Progenitor cell of endocrine pancreas (in vitro differentiated cells): ENCODE data around the gene SH3PXD2A. TPM values are rescaled to one million over a fixed set of nuclear protein-coding genes. Genes with fewer than 3 reads are reported as not detected.

Source experiments
- DNase-seq: peaks from one replicate; pipeline ENCODE4 v3.0.0; 2021; ENCODE audit warnings: low spot score; ENCODE audit not compliant: unreplicated experiment
- H3K27ac Mint-ChIP-seq: 2 replicates; pipeline ENCODE4 v1.8.0; 2021; ENCODE audit warnings: mild to moderate bottlenecking, moderate library complexity, mixed read lengths
- H3K27me3 Mint-ChIP-seq: 2 replicates; pipeline ENCODE4 v1.8.0; 2021; ENCODE audit warnings: mixed read lengths
- H3K36me3 Mint-ChIP-seq: 2 replicates; pipeline ENCODE4 v1.8.0; 2022; ENCODE audit warnings: mixed read lengths; ENCODE audit not compliant: insufficient read depth
- H3K4me1 Mint-ChIP-seq: 2 replicates; pipeline ENCODE4 v1.8.0; 2021; ENCODE audit warnings: low read depth, mixed read lengths
- H3K4me3 Mint-ChIP-seq: 2 replicates; pipeline ENCODE4 v1.8.0; 2021; ENCODE audit warnings: low read depth, mild to moderate bottlenecking, moderate library complexity, mixed read lengths
- H3K9me3 Mint-ChIP-seq: 2 replicates; pipeline ENCODE4 v1.8.0; 2021; ENCODE audit warnings: low read depth, mixed read lengths
- total RNA-seq: library from RNA; stranded (reverse); gene quantifications from 2 replicates; pipeline ENCODE4 v1.2.1, GENCODE V29; 2021
- TF ChIP-seq, protein P1 (sequence below): fragments of 200-600 bp; sonication (generic); IDR thresholded peaks from one replicate; pipeline ENCODE4 v1.5.0; 2021; ENCODE audit warnings: antibody characterized with exemption, mild to moderate bottlenecking; ENCODE audit not compliant: unreplicated experiment

SH3PXD2A gene
- total RNA-seq, 1 donor from 2014 or later, result 28.0 TPM

DNA sequence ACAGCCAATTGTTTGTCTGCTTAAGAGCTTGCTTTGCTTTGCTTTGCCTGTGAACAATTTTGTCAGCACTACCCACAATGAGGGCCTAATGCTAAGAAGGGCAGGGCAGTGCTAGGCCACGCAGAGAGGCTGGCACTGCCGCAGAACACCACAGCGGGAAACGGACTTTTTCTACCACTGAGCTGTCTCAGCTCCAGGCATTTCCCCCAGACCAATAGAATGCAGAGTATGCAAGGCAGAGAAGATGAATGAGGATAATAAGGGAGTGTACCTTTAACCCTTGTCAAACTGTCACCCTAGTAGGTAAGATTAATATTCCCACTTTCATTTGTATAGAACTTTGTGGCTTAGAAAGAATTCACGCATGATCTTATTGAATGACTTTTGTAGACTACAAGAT lies 104.5 kb downstream of the SH3PXD2A start:
- no peak overlapping the region for H3K4me3 Mint-ChIP-seq
- H3K9me3 Mint-ChIP-seq, result no peaks in the 10 kb centered on the region
- peak overlapping the region; percentile 87 for H3K27ac Mint-ChIP-seq
- TF ChIP-seq, protein P1, sequence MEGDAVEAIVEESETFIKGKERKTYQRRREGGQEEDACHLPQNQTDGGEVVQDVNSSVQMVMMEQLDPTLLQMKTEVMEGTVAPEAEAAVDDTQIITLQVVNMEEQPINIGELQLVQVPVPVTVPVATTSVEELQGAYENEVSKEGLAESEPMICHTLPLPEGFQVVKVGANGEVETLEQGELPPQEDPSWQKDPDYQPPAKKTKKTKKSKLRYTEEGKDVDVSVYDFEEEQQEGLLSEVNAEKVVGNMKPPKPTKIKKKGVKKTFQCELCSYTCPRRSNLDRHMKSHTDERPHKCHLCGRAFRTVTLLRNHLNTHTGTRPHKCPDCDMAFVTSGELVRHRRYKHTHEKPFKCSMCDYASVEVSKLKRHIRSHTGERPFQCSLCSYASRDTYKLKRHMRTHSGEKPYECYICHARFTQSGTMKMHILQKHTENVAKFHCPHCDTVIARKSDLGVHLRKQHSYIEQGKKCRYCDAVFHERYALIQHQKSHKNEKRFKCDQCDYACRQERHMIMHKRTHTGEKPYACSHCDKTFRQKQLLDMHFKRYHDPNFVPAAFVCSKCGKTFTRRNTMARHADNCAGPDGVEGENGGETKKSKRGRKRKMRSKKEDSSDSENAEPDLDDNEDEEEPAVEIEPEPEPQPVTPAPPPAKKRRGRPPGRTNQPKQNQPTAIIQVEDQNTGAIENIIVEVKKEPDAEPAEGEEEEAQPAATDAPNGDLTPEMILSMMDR, result no peak
- no peaks in the 10 kb centered on the region for H3K27me3 Mint-ChIP-seq
- peaks cover 3% of the 10 kb centered on the region for H3K4me1 Mint-ChIP-seq
- DNase-seq, result no peak
- H3K36me3 Mint-ChIP-seq, result no peaks in the 10 kb centered on the region

DNA sequence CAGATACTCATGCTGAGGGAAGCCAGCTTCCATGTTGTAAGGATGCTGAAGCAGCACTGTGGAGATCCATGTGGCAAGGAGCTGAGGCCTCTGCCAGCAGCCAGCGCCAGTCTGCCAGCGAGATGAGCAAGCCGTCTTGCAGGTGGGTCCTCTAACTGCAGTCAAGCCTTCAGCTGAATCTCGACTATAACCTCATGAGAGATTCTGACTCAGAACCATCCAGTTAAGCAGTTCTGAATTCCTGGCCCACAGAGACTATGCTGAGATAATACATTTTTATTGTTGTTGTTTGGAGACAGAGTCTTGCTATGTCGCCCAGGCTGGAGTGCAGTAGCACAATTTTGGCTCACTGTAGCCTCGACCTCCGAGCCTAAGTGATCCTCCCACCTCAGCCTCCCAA lies 105.6 kb downstream of the SH3PXD2A start:
- no peak for DNase-seq
- no peak overlapping the region for H3K27ac Mint-ChIP-seq

DNA sequence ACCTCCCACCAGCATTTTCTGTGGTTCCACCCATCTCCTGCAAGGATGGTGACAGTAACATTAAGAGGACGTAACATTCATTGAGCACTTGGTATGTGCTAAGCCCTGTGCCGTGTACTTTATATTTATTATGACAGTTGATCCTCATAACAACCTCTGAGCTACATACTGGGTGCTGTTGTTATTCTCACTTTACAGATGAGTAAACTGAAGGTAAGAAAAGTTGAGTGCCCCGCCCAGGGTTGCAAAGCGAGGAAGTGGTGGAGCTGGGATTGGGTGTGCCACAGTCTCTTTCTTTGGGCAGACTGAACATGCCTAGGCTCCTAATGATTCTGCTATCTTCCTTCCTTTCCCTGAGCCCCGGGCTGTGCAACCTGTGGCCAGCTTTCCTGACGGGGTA lies 107.4 kb downstream of the SH3PXD2A start:
- no peaks in the 10 kb centered on the region for H3K27me3 Mint-ChIP-seq
- H3K9me3 Mint-ChIP-seq, result no peaks in the 10 kb centered on the region
- no peak overlapping the region for H3K4me3 Mint-ChIP-seq
- H3K4me1 Mint-ChIP-seq, result peaks cover 4% of the 10 kb centered on the region
- H3K27ac Mint-ChIP-seq, result no peak overlapping the region
- no peak for DNase-seq
- TF ChIP-seq, protein P1, result no peak
- no peaks in the 10 kb centered on the region for H3K36me3 Mint-ChIP-seq

More for the DNA sequence above, 105.6 kb downstream of the SH3PXD2A start:
- Mint-ChIP-seq H3K4me3 (no peak overlapping the region), H3K27me3 (no peaks in the 10 kb centered on the region), H3K36me3 (no peaks in the 10 kb centered on the region), H3K4me1 (peaks cover 4% of the 10 kb centered on the region), H3K9me3 (no peaks in the 10 kb centered on the region)
- TF ChIP-seq, protein P1, result no peak

DNA sequence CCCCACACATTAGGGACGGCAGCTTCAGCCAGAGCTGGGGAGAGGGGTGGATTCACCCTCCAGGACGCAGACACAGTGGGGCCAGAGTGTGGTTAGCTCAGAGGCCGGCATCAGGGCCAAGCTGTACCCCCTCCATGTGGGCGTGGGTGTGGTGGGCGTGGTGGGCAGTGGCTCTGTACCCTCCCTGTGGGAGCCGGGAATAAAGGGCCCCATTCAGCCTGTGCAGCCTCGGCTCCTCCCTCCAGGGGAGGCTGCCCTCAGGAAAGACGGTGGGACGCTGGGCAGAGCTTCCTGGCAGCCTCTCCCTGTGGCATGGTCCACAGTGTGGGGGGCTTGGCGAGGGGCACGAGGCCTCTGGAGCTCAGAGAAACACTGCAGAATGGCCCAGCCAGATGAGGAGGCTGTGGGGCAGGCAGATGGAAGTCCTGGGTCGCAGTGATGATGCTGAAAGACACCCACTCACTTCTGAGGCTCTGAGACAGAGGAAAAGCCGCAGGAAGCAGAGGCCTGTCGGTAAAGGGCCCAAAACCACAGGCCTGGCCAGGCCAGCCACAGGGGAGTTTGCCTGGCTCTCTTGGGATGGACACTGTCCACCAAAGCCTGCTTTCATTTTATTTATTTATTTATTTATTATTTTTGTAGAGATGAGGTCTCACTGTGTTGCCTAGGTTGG lies 108.0 kb downstream of the SH3PXD2A start:
- Mint-ChIP-seq H3K27me3 (no peaks in the 10 kb centered on the region), H3K4me3 (no peak overlapping the region)

DNA sequence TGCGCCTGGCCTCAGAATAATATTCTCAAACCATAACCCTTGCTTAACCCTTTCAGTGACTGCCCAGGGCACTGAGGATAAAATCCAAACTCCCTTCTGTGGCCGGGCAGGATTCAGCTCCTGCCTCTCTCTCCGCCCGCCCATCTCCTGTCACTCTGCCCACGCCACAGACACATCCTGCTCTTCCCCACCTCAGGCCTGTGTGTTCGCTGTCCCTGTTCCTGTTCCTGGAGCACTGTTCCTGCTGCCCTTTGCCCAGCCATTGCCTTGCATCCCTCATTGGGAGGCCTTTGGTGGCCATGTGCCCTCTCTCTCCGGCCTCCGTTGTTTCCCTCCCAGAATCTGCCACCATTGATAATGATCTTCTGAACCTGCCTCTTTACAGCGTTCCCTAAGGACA lies 108.8 kb downstream of the SH3PXD2A start:
- Mint-ChIP-seq H3K27ac (no peak overlapping the region), H3K27me3 (no peaks in the 10 kb centered on the region), H3K4me3 (no peak overlapping the region), H3K9me3 (no peaks in the 10 kb centered on the region), H3K4me1 (peaks cover 2% of the 10 kb centered on the region), H3K36me3 (no peaks in the 10 kb centered on the region)
- TF ChIP-seq, protein P1, result no peak
- no peak for DNase-seq

More for the DNA sequence above, 108.0 kb downstream of the SH3PXD2A start:
- H3K4me1 Mint-ChIP-seq, result peaks cover 4% of the 10 kb centered on the region
- H3K9me3 Mint-ChIP-seq, result no peaks in the 10 kb centered on the region
- no peaks in the 10 kb centered on the region for H3K36me3 Mint-ChIP-seq
- TF ChIP-seq, protein P1, result no peak
- no peak overlapping the region for H3K27ac Mint-ChIP-seq
- DNase-seq, result no peak
